ENCODE results near the gene NAPA. TPM values are rescaled to one million over a fixed set of nuclear protein-coding genes. Genes with fewer than 3 reads are reported as not detected.
A peak's percentile ranks its signal among the peaks of the same experiment; 100 is the strongest.

NAPA gene
- total RNA-seq, 4 donors from 2014 or later: 95.9 to 134 (median 112) TPM

DNA sequence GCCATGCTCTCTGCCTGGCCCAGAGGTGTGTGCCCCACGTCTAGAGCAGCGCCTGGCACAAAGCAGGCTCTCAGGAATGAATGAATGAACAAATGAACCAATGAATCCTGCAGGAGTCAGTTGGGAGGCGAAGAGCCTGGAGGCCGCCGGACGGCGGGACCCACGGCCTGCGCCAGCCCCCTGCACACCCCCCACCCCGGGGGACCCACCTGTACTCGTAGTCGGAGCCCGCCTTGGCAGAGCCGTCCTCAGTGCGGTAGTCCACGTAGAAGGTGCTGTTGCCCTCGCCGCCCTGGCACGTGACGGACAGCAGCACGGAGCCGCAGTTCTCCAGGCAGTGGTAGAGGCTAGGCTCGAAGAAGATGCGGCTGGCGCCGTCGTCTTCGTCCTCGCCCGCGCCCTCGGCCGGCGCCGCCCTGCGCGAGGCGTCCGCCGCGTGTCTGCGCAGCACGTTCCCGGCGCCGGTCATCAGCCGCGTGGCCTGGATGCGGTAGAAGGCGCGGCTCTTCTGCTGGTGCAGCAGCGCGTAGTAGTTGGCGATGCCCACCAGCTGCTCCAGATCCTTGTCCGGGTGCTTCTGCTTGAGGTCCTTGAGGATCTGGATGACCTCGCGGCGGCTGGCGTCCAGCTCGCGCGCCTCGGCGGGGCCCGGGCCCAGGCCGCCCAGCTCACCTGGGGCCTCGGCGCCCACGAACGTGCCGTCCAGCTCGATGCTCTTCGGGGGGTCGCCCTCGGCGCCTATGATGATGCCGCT is 58.0 kb downstream of the NAPA start:
- no CpG with 5 or more reads among the region's 77 CpGs for WGBS, 2 donors (ENCODE audit: low coverage in 1 of 2)
- no peak for TF ChIP-seq POLR2AphosphoS5 (IDR thresholded peaks at IDR 0.05)
- TF ChIP-seq EP300 (IDR thresholded peaks at IDR 0.05): no peak
- no peak for TF ChIP-seq POLR2A (IDR thresholded peaks at IDR 0.05)
- TF ChIP-seq, protein P1, sequence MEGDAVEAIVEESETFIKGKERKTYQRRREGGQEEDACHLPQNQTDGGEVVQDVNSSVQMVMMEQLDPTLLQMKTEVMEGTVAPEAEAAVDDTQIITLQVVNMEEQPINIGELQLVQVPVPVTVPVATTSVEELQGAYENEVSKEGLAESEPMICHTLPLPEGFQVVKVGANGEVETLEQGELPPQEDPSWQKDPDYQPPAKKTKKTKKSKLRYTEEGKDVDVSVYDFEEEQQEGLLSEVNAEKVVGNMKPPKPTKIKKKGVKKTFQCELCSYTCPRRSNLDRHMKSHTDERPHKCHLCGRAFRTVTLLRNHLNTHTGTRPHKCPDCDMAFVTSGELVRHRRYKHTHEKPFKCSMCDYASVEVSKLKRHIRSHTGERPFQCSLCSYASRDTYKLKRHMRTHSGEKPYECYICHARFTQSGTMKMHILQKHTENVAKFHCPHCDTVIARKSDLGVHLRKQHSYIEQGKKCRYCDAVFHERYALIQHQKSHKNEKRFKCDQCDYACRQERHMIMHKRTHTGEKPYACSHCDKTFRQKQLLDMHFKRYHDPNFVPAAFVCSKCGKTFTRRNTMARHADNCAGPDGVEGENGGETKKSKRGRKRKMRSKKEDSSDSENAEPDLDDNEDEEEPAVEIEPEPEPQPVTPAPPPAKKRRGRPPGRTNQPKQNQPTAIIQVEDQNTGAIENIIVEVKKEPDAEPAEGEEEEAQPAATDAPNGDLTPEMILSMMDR (IDR thresholded peaks at IDR 0.05): no peak
- H3K9me3 ChIP-seq: peaks cover 0 to 12% (median 0%) of the 10 kb centered on the region in 3 donors
- no peak overlapping the region for H3K27ac ChIP-seq
- peaks cover 0 to 7% (median 0%) of the 10 kb centered on the region in 3 donors for H3K4me1 ChIP-seq
- ATAC-seq: no peak
- H3K36me3 ChIP-seq: peaks cover 0 to 44% of the 10 kb centered on the region in 2 donors
- peaks cover 54% of the 10 kb centered on the region for H3K27me3 ChIP-seq
- H3K4me3 ChIP-seq: no peak overlapping the region

DNA sequence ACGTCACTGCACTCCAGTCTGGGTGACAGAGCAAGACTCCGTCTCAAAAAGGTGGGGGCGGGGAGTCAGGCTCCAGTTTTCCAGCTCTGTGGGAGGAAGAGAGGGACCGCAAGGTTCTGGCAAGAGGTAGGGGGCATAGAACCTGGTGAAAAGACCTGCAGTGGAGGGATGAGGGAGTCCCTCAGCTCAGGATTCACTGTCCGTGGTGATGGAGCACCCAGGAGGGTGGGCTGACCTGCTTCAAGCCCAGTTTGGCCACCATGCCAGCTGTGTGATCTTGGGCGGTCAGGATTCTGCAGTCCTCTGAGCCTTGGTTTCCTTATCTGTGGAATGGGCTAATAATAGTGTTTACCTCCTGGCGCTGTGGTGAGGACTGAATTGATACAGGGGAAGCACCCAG is 64.4 kb downstream of the NAPA start:
- peaks cover 39% of the 10 kb centered on the region for H3K27me3 ChIP-seq
- peaks cover 0 to 28% (median 12%) of the 10 kb centered on the region in 3 donors for H3K4me1 ChIP-seq
- TF ChIP-seq POLR2A (IDR thresholded peaks at IDR 0.05) (no peak), POLR2AphosphoS5 (IDR thresholded peaks at IDR 0.05) (no peak), EP300 (IDR thresholded peaks at IDR 0.05) (no peak)
- TF ChIP-seq, protein P1 (IDR thresholded peaks at IDR 0.05): no peak
- ATAC-seq: no peak
- no peak overlapping the region for H3K27ac ChIP-seq
- H3K4me3 ChIP-seq: no peak overlapping the region
- peaks cover 0 to 24% of the 10 kb centered on the region in 2 donors for H3K36me3 ChIP-seq
- WGBS, 2 donors (ENCODE audit: low coverage in 1 of 2): 43 to 49% methylated on average over 2 to 5 of the region's 7 CpGs
- H3K9me3 ChIP-seq: peaks cover 0 to 2% (median 0%) of the 10 kb centered on the region in 3 donors

DNA sequence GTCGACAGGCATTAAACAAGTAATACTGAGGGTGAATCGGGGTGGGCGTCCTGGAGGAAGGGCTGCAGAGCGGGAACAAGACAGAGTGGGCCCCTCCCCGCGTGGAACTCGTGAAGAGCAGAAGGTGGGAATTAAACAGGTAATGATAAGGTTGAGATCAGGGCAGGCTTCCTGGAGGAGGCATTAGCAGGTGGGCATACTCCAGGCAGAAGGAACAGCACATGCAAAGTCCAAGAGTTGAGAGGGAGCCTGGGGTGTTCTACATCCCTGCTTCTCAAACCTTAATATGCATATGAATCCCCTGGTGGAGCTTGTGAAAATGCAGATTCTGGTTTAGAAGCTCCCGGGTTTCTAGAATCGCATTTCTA is 66.5 kb downstream of the NAPA start:
- ATAC-seq: no peak
- no peak overlapping the region for H3K27ac ChIP-seq
- peaks cover 0 to 14% of the 10 kb centered on the region in 2 donors for H3K36me3 ChIP-seq
- H3K27me3 ChIP-seq: peaks cover 59% of the 10 kb centered on the region
- TF ChIP-seq POLR2A (IDR thresholded peaks at IDR 0.05) (no peak), POLR2AphosphoS5 (IDR thresholded peaks at IDR 0.05) (no peak), EP300 (IDR thresholded peaks at IDR 0.05) (no peak)
- TF ChIP-seq, protein P1 (IDR thresholded peaks at IDR 0.05): no peak
- peaks cover 0 to 31% (median 12%) of the 10 kb centered on the region in 3 donors for H3K4me1 ChIP-seq
- 23 to 42% methylated on average over 2 to 8 of the region's 9 CpGs for WGBS, 2 donors (ENCODE audit: low coverage in 1 of 2)
- no peaks in the 10 kb centered on the region for H3K9me3 ChIP-seq
- H3K4me3 ChIP-seq: no peak overlapping the region

DNA sequence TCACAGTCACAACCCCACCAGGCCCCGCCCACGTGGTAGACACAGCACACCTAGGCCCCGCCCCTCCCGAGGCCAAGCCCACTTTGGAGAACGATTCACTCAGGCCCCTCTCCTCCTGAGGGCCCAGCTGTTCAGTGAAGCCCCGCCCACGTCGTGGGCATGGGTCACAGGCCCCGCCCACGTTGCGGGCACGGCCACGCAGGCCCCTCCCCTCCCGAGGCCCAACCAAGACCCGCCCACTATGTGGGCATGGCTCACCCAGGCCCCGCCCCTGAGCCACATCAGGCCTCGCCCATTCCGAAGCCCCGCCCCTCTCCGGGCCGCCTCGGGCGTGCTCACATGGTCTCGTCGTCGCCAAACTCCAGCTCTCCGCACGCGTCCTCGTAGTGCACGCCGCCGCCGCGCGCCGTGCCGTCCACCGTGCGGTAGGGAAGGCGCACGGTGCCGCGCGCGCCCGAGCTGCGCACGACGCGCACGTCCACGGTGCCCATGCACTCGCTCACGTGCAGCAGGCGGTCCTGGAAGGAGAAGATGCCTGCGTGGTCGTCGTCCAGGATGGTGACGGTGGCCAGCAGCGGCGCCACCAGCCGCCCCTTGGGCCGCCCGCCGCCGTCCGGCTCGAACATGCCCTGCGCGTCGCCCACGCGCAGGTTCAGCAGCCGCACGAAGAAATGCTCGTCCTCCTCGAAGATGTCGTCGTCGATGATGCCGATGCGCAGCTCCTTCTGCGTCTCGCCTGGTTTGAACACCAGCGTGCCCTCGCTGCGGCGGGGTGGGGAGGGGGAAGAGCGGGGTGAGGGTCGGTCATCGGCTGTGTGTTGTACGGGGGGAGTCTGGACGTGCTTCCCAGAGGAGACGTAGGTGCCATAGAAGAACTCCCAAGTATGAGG is 67.1 kb downstream of the NAPA start:
- H3K9me3 ChIP-seq: no peaks in the 10 kb centered on the region
- peaks cover 0 to 10% of the 10 kb centered on the region in 2 donors for H3K36me3 ChIP-seq
- no peak for TF ChIP-seq POLR2A (IDR thresholded peaks at IDR 0.05)
- TF ChIP-seq POLR2AphosphoS5 (IDR thresholded peaks at IDR 0.05): no peak
- H3K4me3 ChIP-seq: peak overlapping the region in 1 of 2 donors; percentile 11
- H3K4me1 ChIP-seq: peaks cover 0 to 31% (median 12%) of the 10 kb centered on the region in 3 donors
- H3K27ac ChIP-seq: no peak overlapping the region
- peak; percentile 39 for ATAC-seq
- 0 to 40% methylated on average over 1 to 2 of the region's 95 CpGs for WGBS, 2 donors (ENCODE audit: low coverage in 1 of 2)
- peaks cover 66% of the 10 kb centered on the region for H3K27me3 ChIP-seq

All from gastroesophageal sphincter (tissue), 4 donors.